ENCODE data around the gene HECW1.

DNA sequence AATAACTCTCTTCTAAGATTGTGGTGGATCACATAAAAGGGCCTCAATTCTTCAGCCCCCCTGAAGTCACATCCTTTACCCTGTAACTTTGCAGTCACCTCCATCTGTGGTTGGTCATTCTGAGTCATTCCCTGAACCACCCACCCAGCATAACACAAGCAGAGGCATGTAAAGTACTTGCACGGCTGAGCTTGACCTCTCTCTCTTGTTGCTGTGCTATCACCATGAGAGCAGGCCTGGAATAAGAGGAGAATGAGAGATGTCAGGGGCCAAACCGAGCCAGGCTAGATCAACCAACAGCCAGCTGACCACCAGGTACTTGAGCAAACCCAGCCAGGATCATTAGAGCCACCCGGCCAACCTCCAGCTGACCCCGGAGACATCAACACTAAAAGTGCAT, 457.0 kb downstream of the HECW1 start:
- no peak for TF ChIP-seq EZH2 (IDR thresholded peaks at IDR 0.05)
- TF ChIP-seq POLR2AphosphoS5 (IDR thresholded peaks at IDR 0.05; ENCODE audit: borderline replicate concordance, low read depth, low read length) = no peak

Data from SK-N-MC (cell line).